Measurements from ENCODE around the gene CHST8.

DNA sequence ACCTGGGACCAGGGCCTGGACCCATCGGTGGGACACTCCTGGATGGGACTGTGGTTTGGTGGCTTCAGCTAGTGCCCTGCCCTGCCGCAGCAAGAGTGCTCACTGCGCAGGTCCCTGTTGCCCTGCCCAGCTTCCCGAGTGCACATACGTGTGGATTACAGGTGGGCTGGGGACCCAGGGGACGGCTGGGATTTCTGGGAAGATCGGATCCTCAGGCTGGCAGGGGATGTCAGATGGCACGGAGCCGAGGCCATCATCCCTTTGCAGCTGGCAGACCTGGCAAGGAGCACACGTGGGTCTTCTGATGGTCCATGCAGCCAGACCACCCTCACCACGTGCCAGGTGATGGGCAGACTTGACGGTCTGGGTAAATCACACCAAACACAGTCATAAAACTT is 69.3 kb downstream of the CHST8 start:
- no peak for TF ChIP-seq CTCF (IDR thresholded peaks at IDR 0.05)
- no peak for TF ChIP-seq POLR2AphosphoS5 (IDR thresholded peaks at IDR 0.05; ENCODE audit: insufficient read depth in 1 of 2, low read depth in 1 of 2)
